HG02623 (cell line): ENCODE measurements around the gene KCNQ5.

Experiments
- ATAC-seq: cut with Tn5 transposase; IDR thresholded peaks from one replicate; pipeline ENCODE4 v1.9.1; 2021; ENCODE audit warnings: moderate library complexity; ENCODE audit not compliant: unreplicated experiment

KCNQ5 gene

GRCh38 chr6:72639920-72640614 lies 18.2 kb downstream of the KCNQ5 start:
- no peak for ATAC-seq

- no peak for ATAC-seq
Measured at GRCh38 chr6:72640615-72640930, 18.7 kb downstream of the KCNQ5 start.

GRCh38 chr6:72642435-72642834 lies 20.6 kb downstream of the KCNQ5 start:
- ATAC-seq: no peak

- no peak for ATAC-seq
Measured at GRCh38 chr6:72643214-72643613, 21.4 kb downstream of the KCNQ5 start.

GRCh38 chr6:72646604-72647485 lies 25.0 kb downstream of the KCNQ5 start:
- no peak for ATAC-seq

GRCh38 chr6:72647489-72647888 lies 25.6 kb downstream of the KCNQ5 start:
- ATAC-seq: no peak

- ATAC-seq: peak; percentile 56
Measured at GRCh38 chr6:72649032-72649984, 27.4 kb downstream of the KCNQ5 start.

- ATAC-seq: no peak
Measured at GRCh38 chr6:72650081-72650745, 28.3 kb downstream of the KCNQ5 start.

- ATAC-seq: no peak
Measured at GRCh38 chr6:72651174-72651573, 29.3 kb downstream of the KCNQ5 start.

- ATAC-seq: no peak
Measured at GRCh38 chr6:72651967-72652956, 30.4 kb downstream of the KCNQ5 start.

- ATAC-seq: no peak
Measured at GRCh38 chr6:72653026-72653425, 31.2 kb downstream of the KCNQ5 start.

GRCh38 chr6:72654071-72654621 lies 32.3 kb downstream of the KCNQ5 start:
- peak; percentile 66 for ATAC-seq

- ATAC-seq: no peak
Measured at GRCh38 chr6:72657407-72658197, 35.7 kb downstream of the KCNQ5 start.

- ATAC-seq: no peak
Measured at GRCh38 chr6:72659754-72660153, 37.9 kb downstream of the KCNQ5 start.

- no peak for ATAC-seq
Measured at GRCh38 chr6:72661411-72661810, 39.5 kb downstream of the KCNQ5 start.

GRCh38 chr6:72665599-72665998 lies 43.7 kb downstream of the KCNQ5 start:
- ATAC-seq: no peak

GRCh38 chr6:72669324-72669723 lies 47.5 kb downstream of the KCNQ5 start:
- no peak for ATAC-seq

- no peak for ATAC-seq
Measured at GRCh38 chr6:72672906-72673305, 51.0 kb downstream of the KCNQ5 start.
